Kidney (tissue), 14 donors: ENCODE data around the gene KIAA1671. TPM values are rescaled to one million over a fixed set of nuclear protein-coding genes. Genes with fewer than 3 reads are reported as not detected.

Experiments used
- DNase-seq, 5 donors: peaks; one replicate each; pipeline ENCODE4 v3.0.0-alpha.2; 2013 to 2020
- FAIRE-seq: peaks from 2 replicates; lab custom pipeline; 2012; peaks lifted over from hg19 to GRCh38; lab: Jason Lieb, UNC
- H3K27ac ChIP-seq, 2 donors: one replicate each; pipeline ENCODE4 v1.7.0; 2013; ENCODE audit warnings: low read depth in 2 of 2, low read length in 2 of 2, inconsistent platforms in 1 of 2
- H3K27me3 ChIP-seq: one replicate; pipeline ENCODE4 v1.7.1; 2013; ENCODE audit warnings: low read length, inconsistent platforms; ENCODE audit not compliant: control insufficient read depth, insufficient read depth
- H3K36me3 ChIP-seq, 3 donors: one replicate each; pipeline versions ENCODE4 v1.7.0 to v1.7.1; 2013; ENCODE audit warnings: low read length in 3 of 3, control low read depth in 1 of 3, inconsistent platforms in 1 of 3; ENCODE audit not compliant: insufficient read depth in 3 of 3, control insufficient read depth in 2 of 3
- H3K4me1 ChIP-seq, 3 donors: one replicate each; pipeline versions ENCODE4 v1.7.0 to v1.7.1; 2013; ENCODE audit warnings: low read length in 3 of 3, inconsistent platforms in 1 of 3, low read depth in 1 of 3; ENCODE audit not compliant: control insufficient read depth in 2 of 3, insufficient read depth in 2 of 3
- H3K4me3 ChIP-seq, 3 donors: one replicate each; pipeline versions ENCODE4 v1.7.0 to v1.8.1; 2013; ENCODE audit warnings: low read length in 3 of 3, control low read depth in 1 of 3, inconsistent platforms in 1 of 3
- H3K9ac ChIP-seq, 3 donors: one replicate each; pipeline versions ENCODE4 v1.7.0 to v1.7.1; 2013; ENCODE audit warnings: low read length in 3 of 3, control low read depth in 1 of 3, inconsistent platforms in 1 of 3
- H3K9me3 ChIP-seq, 3 donors: one replicate each; pipeline versions ENCODE4 v1.7.0 to v1.7.1; 2013; ENCODE audit warnings: low read length in 3 of 3, control low read depth in 1 of 3, inconsistent platforms in 1 of 3; ENCODE audit not compliant: control insufficient read depth in 2 of 3, insufficient read depth in 1 of 3
- CTCF ChIP-seq: IDR thresholded peaks from 3 replicates; pipeline ENCODE4 v1.5.1; 2012; ENCODE audit warnings: mild to moderate bottlenecking, moderate library complexity, borderline replicate concordance; ENCODE audit not compliant: insufficient read depth; ENCODE audit errors: extremely low read depth
- intact Hi-C: fragments of 100-400 bp; cut with DNase I; formaldehyde crosslinking; loops from one replicate; pipeline ENCODE4 v1.11.1; 2022
- polyA plus RNA-seq: library from polyadenylated mRNA; stranded (reverse); fragments of 350-450 nt; fragmentation: Illumina TruSeq; extraction: RNeasy Lipid Tissue Mini Kit (QIAGEN cat#74804); gene quantifications from one replicate; pipeline ENCODE4 v1.2.3, GENCODE V29; 2014; ENCODE audit warnings: low read depth, low replicate concordance; ENCODE audit not compliant: insufficient read depth
- total RNA-seq: library from RNA; stranded (reverse); fragmentation: NEBNext Ultra II Directional; extraction: Animal tissue kit (Norgen Biotek cat#: 25700); gene quantifications from one replicate; pipeline ENCODE4 v1.2.1, GENCODE V29; 2021
- donor health status: control.
- donor health status: control.
- donor health status: control.
- donor health status: control.
- donor health status: control.
- donor health status: DM: yes; HTN: yes; CAD: no.
- donor health status: Normal renal cell carcinoma (clear cell type).

Gene KIAA1671
- total and polyA plus RNA-seq, 2 donors from 2014 or later = 7.3 to 65.2 TPM

GRCh38 chr22:25018009-25018408, 65.5 kb downstream of the KIAA1671 start:
- H3K36me3 ChIP-seq = no peaks in the 10 kb centered on the region
- DNase-seq (no peak), FAIRE-seq (no peak)
- no peaks in the 10 kb centered on the region for H3K27me3 ChIP-seq
- H3K4me1 ChIP-seq = peaks cover 0 to 5% (median 0%) of the 10 kb centered on the region in 3 donors
- H3K27ac ChIP-seq = no peak overlapping the region
- H3K9me3 ChIP-seq = no peaks in the 10 kb centered on the region
- H3K4me3 ChIP-seq = no peak overlapping the region
- no peak overlapping the region for H3K9ac ChIP-seq
- intact Hi-C loops = no loop called here
- TF ChIP-seq CTCF = no peak

DNA sequence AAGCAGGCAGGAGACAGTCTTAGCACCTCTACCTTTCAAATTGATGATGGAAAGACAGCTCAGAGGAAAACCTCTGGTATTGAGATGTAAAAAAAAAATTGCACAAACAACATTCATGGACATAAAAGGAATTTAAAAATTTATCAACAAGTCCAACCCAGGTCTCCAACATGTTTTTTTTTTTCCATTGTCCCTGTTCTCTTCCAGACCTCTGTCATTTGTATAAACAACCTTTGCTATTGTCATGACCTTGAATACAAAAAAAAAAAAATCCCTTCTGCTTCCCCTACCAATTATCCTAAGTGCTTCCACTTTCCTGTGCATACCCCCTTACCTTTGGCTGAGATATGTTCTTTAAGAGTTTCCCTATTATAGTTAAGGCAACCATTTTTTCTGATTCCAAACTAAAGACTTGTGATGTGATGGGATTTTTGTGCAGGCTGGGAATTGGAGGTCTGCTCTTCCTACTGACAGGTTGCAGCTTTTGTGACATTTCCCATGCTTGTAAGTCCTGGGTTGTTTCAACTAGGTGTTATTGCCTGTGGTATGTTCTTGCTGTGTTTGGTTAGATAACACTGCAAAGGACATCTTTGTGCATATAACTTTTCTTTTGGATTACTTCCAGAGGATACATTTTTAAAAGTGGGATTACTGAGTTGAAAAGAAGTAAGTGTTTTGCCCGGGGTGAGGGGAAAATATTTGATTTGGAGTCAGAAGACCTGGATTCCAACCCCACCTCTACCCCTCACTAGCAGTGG, 67.1 kb downstream of the KIAA1671 start:
- DNase-seq (no peak), FAIRE-seq (no peak)
- no peak for TF ChIP-seq CTCF
- Histone ChIP-seq H3K9me3 (no peaks in the 10 kb centered on the region), H3K4me1 (peaks cover 0 to 3% (median 0%) of the 10 kb centered on the region in 3 donors), H3K27ac (no peak overlapping the region), H3K36me3 (no peaks in the 10 kb centered on the region), H3K27me3 (no peaks in the 10 kb centered on the region), H3K4me3 (no peak overlapping the region), H3K9ac (no peak overlapping the region)
- intact Hi-C loops = no loop called here

GRCh38 chr22:25021409-25021808, 68.9 kb downstream of the KIAA1671 start:
- intact Hi-C loops = no loop called here
- TF ChIP-seq CTCF = no peak
- FAIRE-seq (no peak), DNase-seq (no peak)
- no peaks in the 10 kb centered on the region for H3K9me3 ChIP-seq
- H3K9ac ChIP-seq = no peak overlapping the region
- H3K36me3 ChIP-seq = no peaks in the 10 kb centered on the region
- no peaks in the 10 kb centered on the region for H3K27me3 ChIP-seq
- no peak overlapping the region for H3K4me3 ChIP-seq
- peaks cover 0 to 6% (median 0%) of the 10 kb centered on the region in 3 donors for H3K4me1 ChIP-seq
- H3K27ac ChIP-seq = no peak overlapping the region
